Endothelial cell of umbilical vein (primary cell): ENCODE measurements around the gene CFAP100. TPM values are rescaled to one million over a fixed set of nuclear protein-coding genes. Genes with fewer than 3 reads are reported as not detected.

Source experiments
- BruUV-seq: library from RNA; stranded (reverse); fragments of 400-500 nt; replicated peaks from 2 replicates; lab custom pipeline; 2021; lab: Mats Ljungman, UMichigan
- CTCF ChIA-PET: fragments of 300-600, 350-600 bp; sonication (Branson Sonifier 250); formaldehyde crosslinking; loops from one replicate; lab custom pipeline; 2021; ENCODE audit warnings: antibody characterized with exemption, inconsistent platforms; lab: Charles Lee
- POLR2A ChIA-PET: fragments of 300-600, 350-600 bp; sonication (Branson Sonifier 250); formaldehyde crosslinking; loops from one replicate; lab custom pipeline; 2021; ENCODE audit warnings: antibody characterized with exemption, inconsistent platforms; lab: Charles Lee
- DNase-seq: peaks from one replicate; pipeline ENCODE4 v3.0.0-alpha.2; 2011; ENCODE audit warnings: low read depth, low spot score
- FAIRE-seq: peaks from 2 replicates; lab custom pipeline; 2011; peaks lifted over from hg19 to GRCh38; lab: Jason Lieb, UNC
- H2AFZ ChIP-seq: 2 replicates; pipeline ENCODE4 v1.6.0; 2012; ENCODE audit warnings: low read depth, low read length, control low read depth, inconsistent platforms
- H3K27ac ChIP-seq: 2 replicates; pipeline ENCODE4 v1.5.1; 2011; ENCODE audit warnings: low read depth, mild to moderate bottlenecking, control low read depth, low read length, moderate library complexity; ENCODE audit not compliant: insufficient read depth
- H3K27me3 ChIP-seq, 2 experiments: 2 replicates each; pipeline versions ENCODE4 v1.6.0 to v1.6.1; 2011; ENCODE audit warnings: low read length in 2 of 2, mixed read lengths in 1 of 2; ENCODE audit not compliant: control insufficient read depth in 2 of 2, insufficient read depth in 2 of 2
- H3K36me3 ChIP-seq, 2 experiments: 2 replicates in 1 of 2; 3 replicates in 1 of 2; pipeline ENCODE4 v1.5.1; 2011; ENCODE audit warnings: low read length in 2 of 2, mild to moderate bottlenecking in 1 of 2, moderate library complexity in 1 of 2; ENCODE audit not compliant: control insufficient read depth in 2 of 2, insufficient read depth in 2 of 2; ENCODE audit errors: extremely low read depth in 1 of 2
- H3K4me1 ChIP-seq: 3 replicates; pipeline ENCODE4 v1.5.1; 2011; ENCODE audit warnings: mild to moderate bottlenecking, low read length; ENCODE audit not compliant: control insufficient read depth, insufficient read depth; ENCODE audit errors: extremely low read depth
- H3K4me2 ChIP-seq: 2 replicates; pipeline ENCODE4 v1.6.1; 2011; ENCODE audit warnings: low read length, control low read depth, mixed read lengths; ENCODE audit not compliant: insufficient read depth
- H3K4me3 ChIP-seq, 3 experiments: fragments of 200-600 bp in 1 of 3; sonication (generic), shearing (Covaris generic) in 1 of 3; replicated peaks in 1 of 3; 2 replicates each; pipeline ENCODE4 v1.5.1; 2011 to 2016; ENCODE audit warnings: control low read depth in 3 of 3, low read length in 3 of 3, mild to moderate bottlenecking in 2 of 3, inconsistent platforms in 1 of 3, low read depth in 1 of 3, moderate library complexity in 1 of 3; ENCODE audit not compliant: insufficient read depth in 1 of 3
- H3K79me2 ChIP-seq: 2 replicates; pipeline ENCODE4 v1.6.0; 2012; ENCODE audit warnings: low read length, inconsistent platforms; ENCODE audit not compliant: control insufficient read depth, insufficient read depth
- H3K9ac ChIP-seq: replicated peaks from 2 replicates; pipeline ENCODE3; 2011; ENCODE audit warnings: low read length, control low read depth; ENCODE audit not compliant: insufficient read depth; ENCODE audit errors: extremely low read depth
- H3K9me1 ChIP-seq: replicated peaks from 3 replicates; pipeline ENCODE4 v1.6.0; 2011; ENCODE audit warnings: mild to moderate bottlenecking, low read length; ENCODE audit not compliant: control insufficient read depth, insufficient read depth; ENCODE audit errors: extremely low read depth
- H3K9me3 ChIP-seq: replicated peaks from 2 replicates; pipeline ENCODE4 v1.5.1; 2012; ENCODE audit warnings: low read length, inconsistent platforms; ENCODE audit not compliant: control insufficient read depth, insufficient read depth
- H4K20me1 ChIP-seq: replicated peaks from 2 replicates; pipeline ENCODE3; 2011; ENCODE audit warnings: mild to moderate bottlenecking, low read length; ENCODE audit not compliant: control insufficient read depth, insufficient read depth; ENCODE audit errors: extremely low read depth
- CTCF ChIP-seq, 2 donors: IDR thresholded peaks; 1 replicate in 1 of 2; 2 replicates in 1 of 2; pipeline ENCODE4 v1.5.1; 2011; ENCODE audit warnings: low read length in 2 of 2, mild to moderate bottlenecking in 2 of 2, moderate library complexity in 2 of 2, control low read depth in 1 of 2, inconsistent platforms in 1 of 2, low read depth in 1 of 2; ENCODE audit not compliant: insufficient read depth in 1 of 2; ENCODE audit errors: extremely low read depth in 1 of 2
- FOS ChIP-seq: IDR thresholded peaks from 2 replicates; pipeline ENCODE4 v1.6.1; 2011; ENCODE audit warnings: mild to moderate bottlenecking, low read length, moderate library complexity, borderline replicate concordance; ENCODE audit not compliant: insufficient read depth
- GATA2 ChIP-seq: IDR thresholded peaks from 2 replicates; pipeline ENCODE4 v1.7.0; 2011; ENCODE audit warnings: low read depth, mild to moderate bottlenecking, moderate library complexity, mixed read lengths, low read length; ENCODE audit not compliant: insufficient read length, insufficient read depth
- JUN ChIP-seq: IDR thresholded peaks from 2 replicates; pipeline ENCODE4 v1.6.1; 2011; ENCODE audit warnings: borderline replicate concordance, low read depth; ENCODE audit not compliant: insufficient read length, insufficient read depth
- MAX ChIP-seq: IDR thresholded peaks from 2 replicates; pipeline ENCODE4 v1.6.1; 2011; ENCODE audit not compliant: insufficient read depth, insufficient read length
- POLR2AphosphoS5 ChIP-seq: IDR thresholded peaks from 2 replicates; pipeline ENCODE4 v1.6.1; 2012; ENCODE audit warnings: low read depth, mild to moderate bottlenecking, control low read depth, low read length, moderate library complexity; ENCODE audit not compliant: insufficient read depth
- dilution Hi-C: fragments of 300-500 bp; cut with MboI; formaldehyde crosslinking; loops from one replicate; pipeline ENCODE4 v1.15.0; 2019; ENCODE audit warnings: low sequenced_read_pairs; ENCODE audit not compliant: extremely low pct_ligation_motif_present
- intact Hi-C: fragments of 100-400 bp; cut with micrococcal nuclease; formaldehyde crosslinking; loops from one replicate; pipeline ENCODE4 v1.10.0; 2022
- polyA plus RNA-seq, 4 experiments: library from polyadenylated mRNA; depleted of rRNA in 3 of 4; stranded (reverse) in 3 of 4; unstranded in 1 of 4; fragments of >200 nt; gene quantifications; 2 replicates each; pipeline versions ENCODE4 v1.2.1 to v1.2.3, GENCODE V29; 2011 to 2012; ENCODE audit warnings: missing spikeins in 1 of 4
- total RNA-seq: library from RNA; stranded (reverse); gene quantifications from 2 replicates; pipeline ENCODE4 v1.2.3, GENCODE V29; 2021

The CFAP100 gene
- total and polyA plus RNA-seq, 2 donors (not counting 3 experiments of a cell fraction or from before 2014, with no cell fraction given): not detected

GRCh38 chr3:126433105-126433430, 38.4 kb downstream of the CFAP100 start:
- intact Hi-C loops: no loop called here
- Histone ChIP-seq H3K4me3 (no peak overlapping the region), H3K9ac (no peak overlapping the region), H3K4me2 (no peak overlapping the region), H3K27ac (no peak overlapping the region), H3K27me3 (no peaks in the 10 kb centered on the region), H3K9me1 (no peaks in the 10 kb centered on the region), H4K20me1 (no peaks in the 10 kb centered on the region), H2AFZ (no peak overlapping the region), H3K4me1 (no peaks in the 10 kb centered on the region), H3K79me2 (no peaks in the 10 kb centered on the region), H3K9me3 (no peaks in the 10 kb centered on the region), H3K36me3 (peaks cover 0 to under 1% of the 10 kb centered on the region in 2 experiments)
- no TSS peak for BruUV-seq
- DNase-seq (no peak), FAIRE-seq (no peak)
- POLR2A ChIA-PET: no interaction called here
- TF ChIP-seq JUN: no peak
- no peak for TF ChIP-seq POLR2AphosphoS5
- TF ChIP-seq CTCF (IDR thresholded peaks at IDR 0.05; ENCODE audit: extremely low read depth in 1 of 2, insufficient read depth in 1 of 2, low read depth in 1 of 2, low read length in 2 of 2): no peak
- TF ChIP-seq FOS: no peak
- TF ChIP-seq MAX: no peak
- TF ChIP-seq GATA2: no peak
- CTCF ChIA-PET: no interaction called here
- dilution Hi-C loops: no loop called here
